ENCODE measurements around the gene RAB43.
"Not testable (repeated sequence)": the region's sequence is repeated elsewhere in the genome, so short reads cannot be mapped to it uniquely, and the experiment has no call there.

Gene RAB43

GRCh38 chr3:129103296-129103695 lies 18.3 kb downstream of the RAB43 start:
- H3K4me3 ChIP-seq (ENCODE audit: low read length), result no peak overlapping the region
- DNase-seq (ENCODE audit: low read depth, low spot score), result no peak

GRCh38 chr3:129101370-129102138 lies 20.1 kb downstream of the RAB43 start:
- DNase-seq (ENCODE audit: low read depth, low spot score), result no peak
- no peak overlapping the region for H3K4me3 ChIP-seq (ENCODE audit: low read length)

DNA sequence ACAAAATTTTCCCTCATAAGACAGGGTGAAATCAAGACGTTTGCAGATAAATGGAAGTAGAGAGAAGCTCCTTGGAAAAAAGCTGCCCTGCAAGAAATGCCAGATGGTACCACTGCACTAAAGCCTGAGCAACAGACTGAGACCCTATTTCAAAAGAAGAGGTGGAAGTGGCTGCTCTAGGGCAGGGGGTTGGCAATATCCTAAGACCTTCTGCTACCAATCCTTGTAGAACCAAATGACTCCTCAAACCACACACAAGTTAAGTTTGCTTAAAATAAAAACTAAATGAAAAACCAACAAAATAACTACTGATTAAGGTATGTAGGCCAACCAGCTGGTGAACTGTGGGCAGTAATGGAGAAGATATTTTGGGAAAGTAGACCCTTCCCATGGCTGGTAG lies 21.3 kb downstream of the RAB43 start:
- no peak for DNase-seq (ENCODE audit: low read depth, low spot score)
- no peak overlapping the region for H3K4me3 ChIP-seq (ENCODE audit: low read length)

- no peak overlapping the region for H3K4me3 ChIP-seq (ENCODE audit: low read length)
- DNase-seq (ENCODE audit: low read depth, low spot score), result no peak
Measured at GRCh38 chr3:129095285-129095684, 26.3 kb downstream of the RAB43 start.

DNA sequence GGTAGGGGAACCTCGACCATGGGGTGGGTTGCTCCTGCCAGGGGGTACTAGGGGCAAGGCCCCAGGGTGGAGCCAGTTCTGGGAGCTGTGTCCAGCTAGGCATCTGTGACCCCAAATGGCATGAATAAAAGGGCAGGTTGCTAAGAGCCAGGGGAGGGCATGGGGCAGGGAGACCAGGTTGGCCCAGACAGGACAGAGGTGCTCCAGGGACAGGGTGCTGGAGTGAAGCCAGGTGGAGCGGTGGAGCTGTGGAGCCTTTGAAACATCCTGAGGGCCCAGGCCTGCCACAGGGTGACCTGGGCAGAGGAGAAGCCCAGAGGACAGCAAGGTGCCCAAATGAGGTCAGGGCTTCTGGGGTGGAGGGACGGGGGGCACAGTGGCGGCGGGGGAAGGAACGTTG lies 33.3 kb downstream of the RAB43 start:
- H3K4me3 ChIP-seq (ENCODE audit: low read length); DNase-seq (ENCODE audit: low read depth, low spot score): not testable (repeated sequence)

- DNase-seq (ENCODE audit: low read depth, low spot score); H3K4me3 ChIP-seq (ENCODE audit: low read length): not testable (repeated sequence)
Measured at GRCh38 chr3:129087904-129088303, 33.7 kb downstream of the RAB43 start.

DNA sequence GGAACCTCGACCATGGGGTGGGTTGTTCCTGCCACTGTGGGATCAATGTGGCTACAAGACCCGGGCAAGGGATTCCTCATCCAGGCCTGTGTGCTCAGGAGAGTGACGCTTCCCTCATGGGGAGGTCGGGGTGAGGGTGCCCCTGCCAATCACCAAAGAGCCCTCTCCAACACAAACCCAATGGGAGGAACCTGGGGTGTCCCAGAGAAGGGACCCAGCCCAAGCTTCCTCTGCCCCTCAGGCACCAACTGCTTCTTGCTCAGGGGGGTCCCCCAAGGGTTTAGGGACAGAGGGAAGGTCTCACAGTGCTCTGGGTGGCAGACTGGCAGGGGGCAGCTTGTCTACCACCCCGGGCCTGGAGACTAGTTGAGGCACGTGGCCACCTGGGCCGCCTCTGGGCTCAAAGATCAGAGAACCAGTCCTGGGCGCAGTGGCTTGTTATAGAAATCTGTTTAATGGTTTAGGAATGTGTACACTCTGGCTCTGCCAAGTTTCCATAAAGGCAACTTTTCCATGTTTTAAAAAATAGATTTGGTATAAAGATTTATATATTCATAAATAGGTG lies 34.4 kb downstream of the RAB43 start:
- DNase-seq (ENCODE audit: low read depth, low spot score), result no peak

DNA sequence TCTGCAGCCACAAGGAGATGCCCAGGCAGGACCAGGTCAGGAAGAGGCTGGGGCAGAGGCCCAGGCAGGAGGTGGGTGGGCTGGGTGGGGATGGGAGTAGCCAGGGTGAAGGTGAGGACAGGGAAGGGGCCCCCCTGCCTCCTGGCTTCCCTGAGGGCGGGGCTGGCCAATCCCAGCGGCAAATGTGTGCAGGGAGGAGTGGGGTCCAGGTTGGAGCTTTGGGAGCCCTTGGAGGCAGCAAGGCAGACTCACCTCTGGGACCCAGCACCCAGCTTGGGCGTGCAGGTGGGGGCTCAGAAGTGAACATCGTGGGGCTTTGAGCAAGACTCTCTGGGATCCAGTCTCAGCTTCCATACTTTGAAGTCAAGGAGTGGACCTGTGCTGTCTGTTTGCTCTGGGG lies 35.8 kb downstream of the RAB43 start:
- no peak overlapping the region for H3K4me3 ChIP-seq (ENCODE audit: low read length)
- no peak for DNase-seq (ENCODE audit: low read depth, low spot score)

More for the DNA sequence above, 34.4 kb downstream of the RAB43 start:
- no peak overlapping the region for H3K4me3 ChIP-seq (ENCODE audit: low read length)

- DNase-seq (ENCODE audit: low read depth, low spot score), result no peak
- no peak overlapping the region for H3K4me3 ChIP-seq (ENCODE audit: low read length)
Measured at GRCh38 chr3:129085165-129085715, 36.4 kb downstream of the RAB43 start.

DNA sequence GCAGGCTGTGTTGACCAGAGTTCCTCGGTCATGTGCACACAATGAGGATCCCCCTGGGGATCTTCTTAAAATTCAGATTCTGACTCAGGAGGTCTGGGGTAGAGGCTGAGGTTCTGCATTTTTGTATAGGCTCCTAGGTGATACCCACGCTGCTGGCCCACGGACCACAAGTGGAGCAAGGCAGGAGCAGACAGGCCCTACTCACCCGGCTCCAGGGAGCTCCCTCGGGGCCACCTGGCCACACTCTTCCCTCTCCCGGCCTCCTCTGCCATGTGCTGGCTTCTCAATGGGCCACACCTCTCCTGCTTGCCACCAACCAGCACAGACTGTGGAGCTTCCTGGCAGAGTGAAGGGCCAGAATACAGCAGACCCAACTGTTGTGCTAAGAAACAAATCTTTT lies 37.1 kb downstream of the RAB43 start:
- no peak overlapping the region for H3K4me3 ChIP-seq (ENCODE audit: low read length)
- DNase-seq (ENCODE audit: low read depth, low spot score), result no peak

DNA sequence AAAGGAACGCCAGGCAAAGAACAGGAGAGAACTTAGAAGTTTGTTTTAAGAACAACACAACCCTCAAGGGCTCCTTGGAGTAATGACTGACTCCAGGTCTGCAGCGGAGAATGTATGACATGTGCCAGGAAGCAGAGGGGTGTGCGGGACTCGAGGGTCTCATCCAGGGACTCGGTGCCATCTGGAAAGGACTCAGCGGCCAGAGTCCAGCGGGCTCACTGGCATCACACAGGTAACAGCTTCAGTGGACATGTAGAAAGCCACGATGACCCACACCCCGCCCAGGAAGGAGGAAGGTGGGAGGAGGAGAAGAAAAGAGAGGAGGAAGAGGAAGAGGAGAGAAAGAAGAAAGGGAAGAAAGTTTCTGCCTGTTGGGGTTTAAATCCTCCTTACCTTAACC lies 39.6 kb downstream of the RAB43 start:
- no peak overlapping the region for H3K4me3 ChIP-seq (ENCODE audit: low read length)
- no peak for DNase-seq (ENCODE audit: low read depth, low spot score)

- no peak for DNase-seq (ENCODE audit: low read depth, low spot score)
- H3K4me3 ChIP-seq (ENCODE audit: low read length), result no peak overlapping the region
Measured at GRCh38 chr3:129081503-129081902, 40.1 kb downstream of the RAB43 start.

GRCh38 chr3:129078510-129078909 lies 43.1 kb downstream of the RAB43 start:
- H3K4me3 ChIP-seq (ENCODE audit: low read length), result no peak overlapping the region
- DNase-seq (ENCODE audit: low read depth, low spot score), result no peak

DNA sequence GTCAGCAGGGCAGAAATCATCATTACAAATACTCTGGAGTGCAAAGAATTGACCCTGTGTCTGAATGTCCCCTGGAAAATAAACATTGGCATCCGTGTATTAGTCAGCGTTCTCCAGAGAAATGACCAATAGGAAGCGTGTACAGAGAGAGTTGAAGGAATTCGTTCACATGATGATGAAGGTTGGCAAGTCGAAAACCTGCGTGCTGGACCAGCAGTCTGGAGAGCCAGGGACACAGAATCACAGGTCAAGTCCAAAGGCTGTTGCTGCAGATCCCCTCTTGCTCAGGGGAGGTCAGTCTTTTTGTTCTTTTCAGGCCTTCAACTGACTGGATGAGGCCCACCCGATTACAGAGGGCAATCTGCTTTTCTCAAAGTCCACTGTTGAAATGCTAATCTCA lies 44.4 kb downstream of the RAB43 start:
- no peak for DNase-seq (ENCODE audit: low read depth, low spot score)
- no peak overlapping the region for H3K4me3 ChIP-seq (ENCODE audit: low read length)

DNA sequence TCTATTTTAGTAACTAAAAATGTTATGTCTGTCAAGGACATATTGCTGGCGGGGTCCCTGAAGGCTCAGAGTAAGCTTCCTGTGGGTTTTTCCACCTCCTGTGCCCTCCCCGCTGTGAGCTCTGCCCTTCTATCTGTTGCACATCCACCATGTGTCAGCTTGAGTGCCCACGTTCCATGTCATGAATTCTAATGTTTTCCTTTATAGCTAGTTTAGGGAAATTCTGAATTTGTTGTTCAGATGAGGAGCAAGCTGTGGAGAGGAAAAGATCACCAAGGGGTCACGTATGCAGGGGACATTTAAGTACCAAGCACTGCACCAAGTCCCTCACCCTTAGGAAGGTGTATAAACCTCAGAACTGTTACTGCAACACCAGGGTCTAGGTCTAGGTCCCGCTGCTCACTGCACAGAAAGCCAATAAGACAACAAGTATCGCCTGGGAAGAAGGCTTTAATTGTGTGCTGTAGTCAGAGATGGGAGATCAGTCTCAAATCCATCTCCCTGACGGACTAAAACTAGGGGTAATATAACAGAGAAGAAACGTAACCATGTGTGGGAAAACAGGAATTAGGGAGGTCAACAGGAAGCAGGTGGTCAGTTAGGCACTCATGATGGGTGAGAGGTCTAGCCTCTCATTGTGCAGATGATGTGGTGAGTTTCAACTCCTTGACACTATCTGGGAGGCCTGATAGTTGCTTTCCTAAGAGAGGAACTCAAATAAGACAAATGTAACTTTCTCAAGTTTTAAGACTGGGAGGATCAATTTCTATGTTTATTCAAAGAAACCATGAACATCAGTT lies 51.3 kb downstream of the RAB43 start:
- no peak for DNase-seq (ENCODE audit: low read depth, low spot score)
- no peak overlapping the region for H3K4me3 ChIP-seq (ENCODE audit: low read length)

GRCh38 chr3:129069313-129070085 lies 52.1 kb downstream of the RAB43 start:
- not testable (repeated sequence) for H3K4me3 ChIP-seq (ENCODE audit: low read length); DNase-seq (ENCODE audit: low read depth, low spot score)

DNA sequence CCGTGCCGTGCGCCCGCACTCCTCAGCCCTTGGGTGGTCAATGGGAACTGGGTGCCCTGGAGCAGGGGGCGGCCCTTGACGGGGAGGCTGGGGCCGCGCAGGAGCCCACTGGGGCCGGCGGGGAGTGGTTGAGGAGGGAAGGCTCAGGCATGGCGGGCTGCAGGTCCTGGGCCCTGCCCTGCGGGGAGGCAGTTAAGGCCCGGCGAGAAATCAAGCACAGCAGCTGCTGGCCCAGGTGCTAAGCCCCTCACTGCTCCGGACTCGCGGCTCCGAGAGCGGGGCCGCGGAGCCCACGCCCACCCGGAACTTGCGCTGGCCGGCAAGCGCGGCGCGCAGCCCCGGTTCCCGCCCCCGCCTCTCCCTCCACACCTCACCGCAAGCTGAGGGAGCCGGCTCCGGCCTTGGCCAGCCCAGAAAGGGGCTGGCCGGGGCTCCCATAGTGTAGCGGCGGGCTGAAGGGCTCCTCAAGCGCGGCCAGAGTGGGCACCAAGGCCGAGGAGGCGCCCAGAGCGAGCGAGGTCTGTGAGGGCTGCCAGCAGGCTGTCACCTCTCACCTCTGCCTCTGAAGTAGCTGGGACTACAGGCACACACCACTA lies 53.2 kb downstream of the RAB43 start:
- no peak overlapping the region for H3K4me3 ChIP-seq (ENCODE audit: low read length)
- no peak for DNase-seq (ENCODE audit: low read depth, low spot score)

- not testable (repeated sequence) for DNase-seq (ENCODE audit: low read depth, low spot score); H3K4me3 ChIP-seq (ENCODE audit: low read length)
Measured at GRCh38 chr3:129067719-129068118, 53.9 kb downstream of the RAB43 start.

DNA sequence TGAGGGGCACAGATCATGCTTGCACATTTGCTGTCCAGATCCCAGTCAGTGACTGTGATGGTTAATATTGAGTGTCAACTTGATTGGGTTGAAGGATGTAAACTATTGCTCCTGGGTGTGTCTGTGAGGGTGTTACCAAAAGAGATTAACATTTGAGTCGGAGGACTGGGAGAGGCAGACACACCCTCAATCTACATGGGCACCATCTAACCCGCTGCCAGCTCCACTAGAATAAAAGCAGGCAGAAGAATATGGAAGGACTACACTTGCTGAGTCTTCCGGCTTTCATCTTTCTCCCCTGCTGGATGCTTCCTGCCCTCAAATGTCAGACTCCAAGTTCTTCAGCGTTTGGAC lies 55.9 kb downstream of the RAB43 start:
- DNase-seq (ENCODE audit: low read depth, low spot score), result no peak
- H3K4me3 ChIP-seq (ENCODE audit: low read length), result no peak overlapping the region

All from Jurkat, Clone E6-1 (cell line).